B cell (primary cell): ENCODE data around the gene FSTL5. TPM values are rescaled to one million over a fixed set of nuclear protein-coding genes. Genes with fewer than 3 reads are reported as not detected.

ENCODE experiments used
- ATAC-seq: fragments of 200-7000 bp; cut with Tn5 transposase; one replicate; pipeline ENCODE4 v1.10.0; 2021; ENCODE audit warnings: low read depth, mild to moderate bottlenecking, moderate number of reproducible peaks, moderate library complexity
- CTCF ChIA-PET: fragments of 350-600 bp; sonication (Branson Sonifier 250); formaldehyde crosslinking; loops from one replicate; lab custom pipeline; 2021; ENCODE audit warnings: antibody characterized with exemption, inconsistent platforms; lab: Charles Lee
- POLR2A ChIA-PET: fragments of 350-600 bp; sonication (Branson Sonifier 250); formaldehyde crosslinking; loops from one replicate; lab custom pipeline; 2021; ENCODE audit warnings: antibody characterized with exemption; lab: Charles Lee
- DNase-seq: peaks from one replicate; pipeline ENCODE4 v3.0.0; 2013
- H2AFZ ChIP-seq: 2 replicates; pipeline ENCODE4 v1.6.1; 2012; ENCODE audit warnings: mild to moderate bottlenecking, low read depth, low read length; ENCODE audit not compliant: insufficient read depth, poor library complexity, severe bottlenecking
- H3K27ac ChIP-seq, 2 donors: 1 replicate in 1 of 2; 2 replicates in 1 of 2; pipeline ENCODE4 v1.5.1; 2012 to 2013; ENCODE audit warnings: low read length in 2 of 2, mild to moderate bottlenecking in 2 of 2, moderate library complexity in 1 of 2
- H3K27me3 ChIP-seq, 4 experiments: fragments of 200-600 bp in 1 of 4; sonication (generic) in 1 of 4; replicated peaks in 1 of 4; 1 replicate in 2 of 4; 2 replicates in 2 of 4; pipeline versions ENCODE4 v1.6.1 to v1.7.0; 2013 to 2016; ENCODE audit warnings: low read length in 3 of 4, mild to moderate bottlenecking in 2 of 4, mixed read lengths in 1 of 4, moderate library complexity in 1 of 4; ENCODE audit not compliant: insufficient read depth in 4 of 4, control insufficient read depth in 3 of 4; ENCODE audit errors: control extremely low read depth in 1 of 4
- H3K36me3 ChIP-seq, 2 experiments: replicated peaks in 1 of 2; 1 replicate in 1 of 2; 2 replicates in 1 of 2; pipeline versions ENCODE4 v1.6.1 to v1.7.1; 2013; ENCODE audit warnings: low read length in 1 of 2; ENCODE audit not compliant: insufficient read depth in 2 of 2, control insufficient read depth in 1 of 2; ENCODE audit errors: control extremely low read depth in 1 of 2, extremely low read depth in 1 of 2
- H3K4me1 ChIP-seq, 2 donors: fragments of 200-600 bp in 1 of 2; sonication (generic) in 1 of 2; 1 replicate in 1 of 2; 2 replicates in 1 of 2; pipeline versions ENCODE4 v1.5.1 to v1.6.1; 2013 to 2017; ENCODE audit warnings: low read length in 2 of 2; ENCODE audit not compliant: control insufficient read depth in 2 of 2, insufficient read depth in 2 of 2
- H3K4me2 ChIP-seq: replicated peaks from 2 replicates; pipeline ENCODE3; 2012; ENCODE audit warnings: mild to moderate bottlenecking, low read depth, low read length; ENCODE audit not compliant: poor library complexity, severe bottlenecking
- H3K4me3 ChIP-seq, 5 experiments: fragments of 200-600 bp in 1 of 5; sonication (generic) in 1 of 5; 1 replicate in 3 of 5; 2 replicates in 2 of 5; pipeline versions ENCODE4 v1.5.1 to v1.7.0; 2011 to 2016; ENCODE audit warnings: low read length in 4 of 5, mild to moderate bottlenecking in 4 of 5, low read depth in 2 of 5, control low read depth in 1 of 5, moderate library complexity in 1 of 5; ENCODE audit not compliant: insufficient read depth in 1 of 5; ENCODE audit errors: control extremely low read depth in 1 of 5, extremely low read depth in 1 of 5
- H3K79me2 ChIP-seq: fragments of 200-600 bp; sonication (generic); one replicate; pipeline ENCODE4 v1.6.0; 2016; ENCODE audit warnings: low read length; ENCODE audit not compliant: control insufficient read depth, insufficient read depth
- H3K9ac ChIP-seq: fragments of 200-600 bp; sonication (generic); 2 replicates; pipeline ENCODE4 v1.6.1; 2017; ENCODE audit warnings: mild to moderate bottlenecking, low read length, moderate library complexity
- H3K9me3 ChIP-seq, 3 donors: one replicate each; pipeline versions ENCODE4 v1.6.1 to v1.7.1; 2013; ENCODE audit warnings: low read length in 2 of 3; ENCODE audit not compliant: control insufficient read depth in 2 of 3, insufficient read depth in 1 of 3; ENCODE audit errors: control extremely low read depth in 1 of 3
- H4K20me1 ChIP-seq: 2 replicates; pipeline ENCODE4 v1.6.0; 2012; ENCODE audit warnings: mild to moderate bottlenecking, low read length; ENCODE audit not compliant: insufficient read depth, control insufficient read depth, poor library complexity, severe bottlenecking
- H3K27ac Mint-ChIP-seq: one replicate; pipeline ENCODE4 v1.8.0; 2021; ENCODE audit warnings: mixed read lengths
- H3K27me3 Mint-ChIP-seq: one replicate; pipeline ENCODE4 v1.8.0; 2021; ENCODE audit warnings: mixed read lengths
- H3K4me1 Mint-ChIP-seq: one replicate; pipeline ENCODE4 v1.8.0; 2021; ENCODE audit warnings: mixed read lengths
- H3K4me3 Mint-ChIP-seq: one replicate; pipeline ENCODE4 v1.8.0; 2021; ENCODE audit warnings: mixed read lengths
- H3K9me3 Mint-ChIP-seq: one replicate; pipeline ENCODE4 v1.8.0; 2022; ENCODE audit warnings: mixed read lengths; ENCODE audit not compliant: insufficient read depth
- EZH2 ChIP-seq: IDR thresholded peaks from 2 replicates; pipeline ENCODE4 v1.6.1; 2012; ENCODE audit warnings: borderline replicate concordance, low read depth, mild to moderate bottlenecking, moderate library complexity, low read length; ENCODE audit not compliant: insufficient read depth, poor library complexity, severe bottlenecking
- WGBS: methylation state at CpG from one replicate; pipeline ENCODE4 v1.1.5; 2013; ENCODE audit warnings: missing lambda C conversion rate; ENCODE audit not compliant: insufficient coverage; 5-methylcytosine and 5-hydroxymethylcytosine counted together
- intact Hi-C: fragments of 100-400 bp; cut with micrococcal nuclease; formaldehyde crosslinking; loops from one replicate; pipeline ENCODE4 v1.10.0; 2022
- polyA plus RNA-seq: library from polyadenylated mRNA; depleted of rRNA; stranded (reverse); fragments of >200 nt; gene quantifications from 2 replicates; pipeline ENCODE4 v1.2.3, GENCODE V29; 2012
- total RNA-seq, 2 donors: library from RNA; stranded (reverse); fragments of 120-200 nt in 1 of 2; gene quantifications; 1 replicate in 1 of 2; 2 replicates in 1 of 2; pipeline versions ENCODE4 v1.2.3 to v1.2.4, GENCODE V29; 2013 to 2022
- TF ChIP-seq, protein P1 (sequence below): fragments of 200-600 bp; IDR thresholded peaks from one replicate; pipeline ENCODE4 v1.8.0; 2022; ENCODE audit warnings: antibody characterized with exemption, mild to moderate bottlenecking

The FSTL5 gene
- total and polyA plus RNA-seq, 2 donors (not counting 1 experiment from before 2014, with no cell fraction given): not detected

- H3K79me2 ChIP-seq: no peaks in the 10 kb centered on the region
- H3K4me2 ChIP-seq: no peak overlapping the region
- H2AFZ ChIP-seq: no peak overlapping the region
- no peak overlapping the region for H3K4me3 ChIP-seq
- Mint-ChIP-seq H3K27ac (no peak overlapping the region), H3K4me1 (no peaks in the 10 kb centered on the region), H3K9me3 (no peaks in the 10 kb centered on the region), H3K4me3 (no peak overlapping the region), H3K27me3 (no peaks in the 10 kb centered on the region)
- H3K9me3 ChIP-seq: peaks cover 0 to 4% (median 0%) of the 10 kb centered on the region in 3 donors
- DNase-seq (no peak), ATAC-seq (no peak)
- H3K36me3 ChIP-seq: no peaks in the 10 kb centered on the region
- H3K9ac ChIP-seq: no peak overlapping the region
- CTCF ChIA-PET: no interaction called here
- POLR2A ChIA-PET: no interaction called here
- H3K4me1 ChIP-seq: no peaks in the 10 kb centered on the region
- intact Hi-C loops: no loop called here
- TF ChIP-seq EZH2: no peak
- TF ChIP-seq, protein P1, sequence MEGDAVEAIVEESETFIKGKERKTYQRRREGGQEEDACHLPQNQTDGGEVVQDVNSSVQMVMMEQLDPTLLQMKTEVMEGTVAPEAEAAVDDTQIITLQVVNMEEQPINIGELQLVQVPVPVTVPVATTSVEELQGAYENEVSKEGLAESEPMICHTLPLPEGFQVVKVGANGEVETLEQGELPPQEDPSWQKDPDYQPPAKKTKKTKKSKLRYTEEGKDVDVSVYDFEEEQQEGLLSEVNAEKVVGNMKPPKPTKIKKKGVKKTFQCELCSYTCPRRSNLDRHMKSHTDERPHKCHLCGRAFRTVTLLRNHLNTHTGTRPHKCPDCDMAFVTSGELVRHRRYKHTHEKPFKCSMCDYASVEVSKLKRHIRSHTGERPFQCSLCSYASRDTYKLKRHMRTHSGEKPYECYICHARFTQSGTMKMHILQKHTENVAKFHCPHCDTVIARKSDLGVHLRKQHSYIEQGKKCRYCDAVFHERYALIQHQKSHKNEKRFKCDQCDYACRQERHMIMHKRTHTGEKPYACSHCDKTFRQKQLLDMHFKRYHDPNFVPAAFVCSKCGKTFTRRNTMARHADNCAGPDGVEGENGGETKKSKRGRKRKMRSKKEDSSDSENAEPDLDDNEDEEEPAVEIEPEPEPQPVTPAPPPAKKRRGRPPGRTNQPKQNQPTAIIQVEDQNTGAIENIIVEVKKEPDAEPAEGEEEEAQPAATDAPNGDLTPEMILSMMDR: no peak
- no peak overlapping the region for H3K27ac ChIP-seq
- H3K27me3 ChIP-seq: no peaks in the 10 kb centered on the region
- WGBS: no CpG with 5 or more reads among the region's 3 CpGs
- H4K20me1 ChIP-seq: no peaks in the 10 kb centered on the region
These were observed 507.2 kb downstream of the FSTL5 start for GRCh38 chr4:161656594-161656993.

GRCh38 chr4:161655148-161655547 is 508.7 kb downstream of the FSTL5 start:
- H2AFZ ChIP-seq: no peak overlapping the region
- H3K27ac ChIP-seq: no peak overlapping the region
- no peaks in the 10 kb centered on the region for H3K36me3 ChIP-seq
- H3K79me2 ChIP-seq: no peaks in the 10 kb centered on the region
- CTCF ChIA-PET: no interaction called here
- TF ChIP-seq, protein P1: no peak
- TF ChIP-seq EZH2: no peak
- H3K4me2 ChIP-seq: no peak overlapping the region
- ATAC-seq (no peak), DNase-seq (no peak)
- intact Hi-C loops: no loop called here
- H3K9me3 Mint-ChIP-seq: no peaks in the 10 kb centered on the region
- H3K4me3 ChIP-seq: no peak overlapping the region
- H3K4me3 Mint-ChIP-seq: no peak overlapping the region
- H3K27me3 Mint-ChIP-seq: no peaks in the 10 kb centered on the region
- POLR2A ChIA-PET: no interaction called here
- H4K20me1 ChIP-seq: no peaks in the 10 kb centered on the region
- no peaks in the 10 kb centered on the region for H3K27me3 ChIP-seq
- H3K27ac Mint-ChIP-seq: no peak overlapping the region
- no peaks in the 10 kb centered on the region for H3K4me1 ChIP-seq
- peaks cover 0 to 4% (median 0%) of the 10 kb centered on the region in 3 donors for H3K9me3 ChIP-seq
- H3K9ac ChIP-seq: no peak overlapping the region
- H3K4me1 Mint-ChIP-seq: no peaks in the 10 kb centered on the region
- no CpG with 5 or more reads among the region's 2 CpGs for WGBS
